Ishikawa (cell line): Measurements from ENCODE around the gene SPINK8.

ENCODE experiments used
- CEBPB ChIP-seq: IDR thresholded peaks from 2 replicates; pipeline ENCODE4 v1.6.1; 2012
- EP300 ChIP-seq: IDR thresholded peaks from 2 replicates; pipeline ENCODE4 v1.6.1; 2012; ENCODE audit warnings: borderline replicate concordance
- MAX ChIP-seq: IDR thresholded peaks from 2 replicates; pipeline ENCODE4 v1.6.1; 2012
- RAD21 ChIP-seq: IDR thresholded peaks from 2 replicates; pipeline ENCODE4 v1.6.1; 2012; ENCODE audit warnings: low read depth
- USF1 ChIP-seq: IDR thresholded peaks from 2 replicates; pipeline ENCODE4 v1.6.1; 2012
- ZBTB7A ChIP-seq: IDR thresholded peaks from 2 replicates; pipeline ENCODE4 v1.6.1; 2012; ENCODE audit warnings: low read depth

- TF ChIP-seq RAD21 (no peak), EP300 (no peak), USF1 (no peak), ZBTB7A (no peak), CEBPB (no peak), MAX (no peak)
Observed at GRCh38 chr3:48371651-48372376, 38.4 kb upstream of the SPINK8 start, which contains the start of gene FBXW12.
